Umbilical cord (tissue), 2 donors: ENCODE measurements around the gene CCNL2. TPM values are rescaled to one million over a fixed set of nuclear protein-coding genes. Genes with fewer than 3 reads are reported as not detected.
A peak's percentile ranks its signal among the peaks of the same experiment; 100 is the strongest.
"Not testable (repeated sequence)": the region's sequence is repeated elsewhere in the genome, so short reads cannot be mapped to it uniquely, and the experiment has no call there.

Source experiments
- DNase-seq: peaks from one replicate; pipeline ENCODE4 v3.0.0-alpha.2; 2015; ENCODE audit warnings: low spot score
- total RNA-seq: library from RNA; depleted of rRNA; stranded (reverse); fragments of >200 nt; gene quantifications from one replicate; pipeline ENCODE4 v1.2.3, GENCODE V29; 2014; ENCODE audit warnings: low replicate concordance; ENCODE audit not compliant: insufficient read depth

Gene CCNL2
- total RNA-seq, 1 donor from 2014 or later, result 106 TPM

DNA sequence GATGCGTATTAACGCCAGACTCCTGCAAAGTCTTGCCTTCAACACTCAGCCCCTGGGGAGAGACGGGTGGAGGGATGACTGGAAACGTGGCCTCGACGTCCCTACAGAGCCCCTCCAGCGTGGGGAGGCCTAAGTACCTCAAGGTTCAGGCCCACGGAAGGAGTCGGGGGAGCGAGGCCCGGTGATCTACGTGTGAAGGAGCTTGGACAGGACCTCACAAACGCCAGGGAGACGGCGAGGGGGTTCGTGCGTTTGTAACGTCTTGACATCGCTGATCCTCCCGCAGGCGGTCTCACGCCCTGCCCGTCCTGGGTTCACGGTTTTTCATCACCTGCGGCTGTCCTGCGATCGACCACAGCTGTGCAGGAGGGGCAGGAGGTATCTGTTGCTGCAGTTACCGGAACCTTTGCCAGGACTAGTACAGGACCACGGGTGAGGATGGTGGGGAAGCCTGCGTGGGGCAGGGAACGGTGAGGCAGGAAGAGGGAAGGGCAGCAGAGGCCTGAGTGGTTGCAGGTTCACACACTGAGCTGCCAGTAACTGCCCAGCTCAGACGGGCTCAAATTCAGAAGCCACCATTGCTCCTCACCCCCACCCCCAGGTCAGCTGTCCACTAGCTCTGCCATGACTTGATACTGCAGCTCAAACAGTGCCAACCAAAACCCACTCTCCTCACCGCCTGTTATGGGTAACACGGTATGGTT lies 889 bp upstream of the CCNL2 start:
- no peak for DNase-seq

DNA sequence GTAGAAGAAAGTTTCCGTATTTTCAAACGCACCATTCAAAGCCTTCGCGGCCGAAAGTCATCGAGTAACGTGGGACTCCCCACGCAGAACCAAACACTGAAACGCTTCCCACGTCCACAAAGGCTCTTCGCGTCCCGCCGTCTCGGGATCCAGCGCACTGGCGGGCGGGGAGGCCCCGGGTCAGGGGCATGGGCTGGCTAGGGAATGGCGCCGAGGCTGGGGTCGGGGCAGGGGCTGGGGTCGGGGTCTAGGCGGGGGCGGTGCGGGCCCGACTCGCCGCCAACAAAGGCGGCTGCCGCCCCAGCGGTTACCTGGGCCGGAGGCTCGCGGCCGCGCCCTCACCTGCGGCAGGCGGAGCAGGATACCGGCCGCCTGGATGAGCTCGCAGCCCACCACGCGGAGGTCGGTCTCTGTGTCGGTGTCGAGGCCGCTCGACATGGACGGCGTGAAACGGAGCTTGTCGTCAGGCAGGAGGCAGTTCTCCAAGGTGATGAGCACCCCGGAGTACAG lies 403 bp downstream of the CCNL2 start:
- no peak for DNase-seq

DNA sequence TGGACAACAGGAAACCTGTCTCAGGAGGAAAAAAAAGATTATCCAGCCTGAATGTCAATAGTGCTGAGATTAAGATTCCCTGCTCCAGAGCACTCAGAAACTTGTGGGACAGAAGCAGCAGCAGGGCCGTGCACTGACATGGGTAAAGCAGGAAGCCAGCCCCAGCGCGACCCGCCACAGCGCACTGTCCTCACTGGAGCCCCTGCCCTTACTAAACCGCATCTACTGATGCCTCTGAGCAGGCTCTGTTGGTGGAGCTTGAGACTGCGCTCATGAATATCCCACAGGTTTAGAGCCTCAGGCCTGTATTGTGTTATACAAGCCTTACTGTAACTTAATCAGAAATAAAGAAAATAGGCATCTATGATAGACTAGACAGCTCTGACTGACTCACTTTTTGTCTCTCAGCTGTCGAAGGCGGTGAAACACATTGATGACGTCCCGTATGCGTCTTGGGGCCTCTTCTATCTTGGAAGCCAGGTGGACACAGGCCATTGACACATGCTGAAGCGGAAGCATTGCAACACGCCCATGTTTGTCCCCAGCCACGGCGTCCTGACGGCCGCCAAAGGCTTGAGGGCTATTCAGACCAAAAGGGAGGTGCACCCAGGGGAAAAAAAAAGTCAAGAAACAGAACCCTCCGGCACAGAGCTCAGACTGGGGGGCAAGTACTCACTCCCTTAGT lies 1.2 kb downstream of the CCNL2 start:
- no peak for DNase-seq

DNA sequence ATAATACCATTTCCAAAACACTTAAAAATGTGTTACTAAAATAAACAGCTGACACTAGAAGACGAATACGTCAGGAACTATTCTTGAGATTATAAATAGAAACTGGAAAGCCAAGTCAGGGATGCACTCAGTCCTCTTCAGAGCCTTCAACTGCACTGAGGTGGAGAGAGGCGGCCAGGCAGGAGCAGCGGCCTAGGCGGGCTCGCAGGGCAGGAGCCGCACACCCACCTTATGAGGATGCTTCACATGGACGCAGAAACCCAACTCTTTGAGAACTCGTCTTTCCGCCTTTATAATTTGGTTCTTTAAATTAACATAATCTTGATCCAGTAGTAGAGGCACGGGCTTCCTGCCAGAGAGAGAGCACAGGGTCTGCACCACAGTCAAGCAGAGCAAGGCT lies 4.0 kb downstream of the CCNL2 start:
- DNase-seq, result no peak

DNA sequence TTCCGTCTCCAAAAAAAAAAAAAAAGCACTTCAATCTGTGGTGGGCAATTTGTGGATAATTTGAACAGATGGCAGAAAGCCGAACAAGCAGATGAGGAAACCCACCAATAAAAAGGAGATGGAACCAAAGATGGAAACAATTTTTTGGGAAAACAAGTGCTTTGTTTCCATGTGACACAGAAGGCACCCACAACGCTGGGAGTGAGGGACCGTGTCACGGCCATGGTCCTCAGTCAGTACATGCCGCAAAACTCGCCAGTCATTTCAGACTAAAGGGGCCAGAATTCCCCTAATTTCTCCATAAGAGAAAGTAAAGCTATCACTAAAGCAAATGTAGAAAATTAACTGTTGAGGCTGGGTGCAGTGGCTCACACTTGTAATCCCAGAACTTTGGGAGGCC lies 5.0 kb downstream of the CCNL2 start:
- DNase-seq, result no peak

- no peak for DNase-seq
These were observed 5.7 kb downstream of the CCNL2 start for GRCh38 chr1:1393428-1393827.

- no peak for DNase-seq
These were observed 6.1 kb downstream of the CCNL2 start for GRCh38 chr1:1393014-1393413.

- DNase-seq, result no peak
These were observed 7.9 kb downstream of the CCNL2 start for GRCh38 chr1:1391225-1391624.

GRCh38 chr1:1390675-1391074 lies 8.5 kb downstream of the CCNL2 start:
- no peak for DNase-seq

DNA sequence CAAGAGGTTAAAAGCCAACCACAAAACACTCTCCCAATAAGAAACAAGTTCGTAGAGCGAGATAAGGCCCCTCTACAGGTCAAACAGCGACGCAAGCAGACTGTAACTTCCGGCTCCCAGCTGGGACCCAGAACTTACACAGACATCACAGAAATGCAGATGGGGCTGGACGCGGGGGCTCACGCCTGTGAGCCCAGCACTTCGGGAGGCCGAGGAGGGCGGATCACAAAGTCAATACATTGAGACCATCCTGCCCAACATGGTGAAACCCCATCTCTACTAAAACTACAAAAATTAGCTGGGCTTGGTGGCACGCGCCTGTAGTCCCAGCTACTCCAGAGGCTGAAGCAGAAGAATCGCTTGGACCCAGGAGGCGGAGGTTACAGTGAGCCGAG lies 11.1 kb downstream of the CCNL2 start:
- no peak for DNase-seq

GRCh38 chr1:1387098-1388077 lies 11.7 kb downstream of the CCNL2 start:
- no peak for DNase-seq

DNA sequence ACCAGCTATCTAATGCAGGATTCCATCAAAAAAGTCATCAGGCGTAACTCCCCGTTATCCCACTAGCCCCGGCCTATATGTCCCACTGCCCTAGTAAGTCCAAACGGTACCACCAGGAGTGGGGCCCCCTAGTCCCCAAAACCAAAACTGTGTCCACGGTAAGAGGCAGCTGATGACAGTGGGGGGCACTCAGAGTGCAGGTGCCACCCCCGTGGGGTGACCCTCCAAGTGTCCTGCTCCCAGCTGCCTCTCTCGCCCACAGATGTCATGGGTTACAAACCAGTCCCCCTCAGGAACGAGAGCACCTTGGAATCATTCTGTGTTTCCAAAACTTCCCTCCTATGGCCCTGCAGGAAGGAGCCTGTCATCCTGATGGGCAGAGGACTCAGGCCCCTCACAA lies 13.2 kb downstream of the CCNL2 start:
- no peak for DNase-seq

DNA sequence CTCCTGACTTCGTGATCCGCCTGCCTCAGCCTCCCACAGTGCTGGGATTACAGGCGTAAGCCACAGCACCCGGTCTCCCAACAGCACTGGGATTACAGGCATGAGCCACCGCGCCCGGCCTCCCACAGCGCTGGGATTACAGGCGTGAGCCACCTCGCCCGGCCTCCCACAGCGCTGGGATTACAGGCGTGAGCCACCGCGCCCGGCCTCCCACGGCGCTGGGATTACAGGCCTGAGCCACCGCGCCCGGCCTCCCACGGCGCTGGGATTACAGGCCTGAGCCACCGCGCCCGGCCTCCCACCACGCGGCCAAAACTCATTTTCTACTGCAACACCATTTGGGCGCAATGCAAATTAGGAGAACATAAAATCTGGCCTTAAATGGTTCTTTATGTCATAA lies 13.8 kb downstream of the CCNL2 start:
- DNase-seq, result not testable (repeated sequence)

DNA sequence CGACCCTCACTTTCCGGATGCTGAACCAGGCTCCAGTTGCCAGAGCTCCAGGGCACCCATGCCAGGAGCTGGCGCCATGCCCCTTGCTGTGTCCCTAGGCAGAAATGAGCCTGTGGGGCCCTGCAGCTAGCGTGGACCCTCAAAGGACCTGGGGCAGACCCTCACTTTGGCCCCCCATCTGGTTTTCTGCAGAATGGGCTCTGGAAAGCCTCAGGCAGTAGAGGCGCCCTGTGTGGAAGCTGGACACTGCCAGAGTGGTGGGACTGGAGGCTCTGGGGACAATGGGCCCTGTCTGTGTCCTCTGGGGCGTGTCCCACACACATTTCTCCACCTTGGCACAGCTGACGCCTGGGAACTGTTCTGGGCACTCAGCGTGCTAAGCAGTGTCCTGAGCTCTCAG lies 17.8 kb downstream of the CCNL2 start:
- no peak for DNase-seq

DNA sequence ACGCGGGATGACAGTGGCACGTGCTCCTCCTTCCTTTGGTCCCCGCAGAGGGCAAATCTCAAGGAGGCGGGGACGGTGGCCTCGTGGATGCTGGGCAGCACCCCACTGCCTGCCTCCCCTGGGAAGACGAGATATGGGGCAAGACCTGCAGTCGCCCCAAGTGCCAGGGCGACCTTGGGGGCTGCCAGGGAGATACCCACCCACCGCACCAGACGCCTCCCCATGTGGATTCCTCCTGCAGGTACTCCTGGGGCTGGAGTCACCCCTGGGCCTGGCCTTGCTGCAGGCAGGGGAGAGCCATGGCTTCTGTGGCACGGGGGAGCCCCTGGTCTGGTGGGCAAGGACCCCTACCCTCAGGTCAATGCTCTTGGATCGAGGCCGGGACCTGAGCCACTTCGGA lies 18.3 kb downstream of the CCNL2 start:
- no peak for DNase-seq

DNA sequence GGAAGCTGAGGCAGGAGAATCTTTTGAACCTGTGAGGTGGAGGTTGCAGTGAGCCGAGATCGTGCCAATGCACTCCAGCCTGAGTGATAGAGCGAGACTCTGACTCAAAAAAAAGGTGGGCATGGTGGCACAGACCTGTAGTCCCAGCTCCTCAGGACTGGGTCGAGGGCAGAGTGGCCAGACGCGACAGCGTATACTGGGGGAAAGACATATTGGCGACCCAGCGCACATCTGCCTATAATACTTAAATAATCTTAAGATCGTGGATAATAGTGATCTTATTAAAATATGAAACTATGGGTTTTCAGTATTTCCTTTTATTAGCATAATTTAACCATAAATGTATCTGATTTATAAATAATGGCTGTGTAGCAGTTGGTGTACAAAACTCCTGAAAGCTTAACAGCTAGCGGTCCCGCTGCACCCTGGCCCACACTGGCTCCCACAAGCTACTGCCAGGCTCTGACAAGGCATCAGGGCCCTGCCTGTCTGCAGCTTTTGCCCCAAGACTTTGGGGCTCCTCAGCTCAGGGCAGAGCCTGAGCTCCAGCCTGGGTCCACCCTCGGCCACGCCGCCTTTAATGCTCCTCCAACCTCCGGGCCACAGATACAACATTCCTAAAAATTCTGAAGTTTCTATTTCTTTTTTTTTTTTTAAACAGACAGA lies 21.5 kb downstream of the CCNL2 start:
- no peak for DNase-seq

GRCh38 chr1:1376551-1377226 lies 22.4 kb downstream of the CCNL2 start:
- DNase-seq, result no peak

- peak; percentile 100 for DNase-seq
These were observed 24.0 kb downstream of the CCNL2 start, which contains the start of gene AURKAIP1 for GRCh38 chr1:1374929-1375662. Gene AURKAIP1 (minus strand): TSS chr1:1375207. CDS start chr1:1374756, 451 bp downstream.

- no peak for DNase-seq
These were observed 24.6 kb downstream of the CCNL2 start for GRCh38 chr1:1374589-1374928.
